GM12873 (cell line): ENCODE results near the gene PRR5L.
A peak's percentile ranks its signal among the peaks of the same experiment; 100 is the strongest.

Source experiments
- TF ChIP-seq, protein P1 (sequence below): IDR thresholded peaks from 2 replicates; pipeline ENCODE4 v1.5.1; 2012; ENCODE audit warnings: low read depth, mild to moderate bottlenecking, moderate library complexity, low read length, control low read depth; ENCODE audit not compliant: insufficient read depth; ENCODE audit errors: missing control alignments

The PRR5L gene

GRCh38 chr11:36487619-36488018 is 191.5 kb downstream of the PRR5L start:
- TF ChIP-seq, protein P1, sequence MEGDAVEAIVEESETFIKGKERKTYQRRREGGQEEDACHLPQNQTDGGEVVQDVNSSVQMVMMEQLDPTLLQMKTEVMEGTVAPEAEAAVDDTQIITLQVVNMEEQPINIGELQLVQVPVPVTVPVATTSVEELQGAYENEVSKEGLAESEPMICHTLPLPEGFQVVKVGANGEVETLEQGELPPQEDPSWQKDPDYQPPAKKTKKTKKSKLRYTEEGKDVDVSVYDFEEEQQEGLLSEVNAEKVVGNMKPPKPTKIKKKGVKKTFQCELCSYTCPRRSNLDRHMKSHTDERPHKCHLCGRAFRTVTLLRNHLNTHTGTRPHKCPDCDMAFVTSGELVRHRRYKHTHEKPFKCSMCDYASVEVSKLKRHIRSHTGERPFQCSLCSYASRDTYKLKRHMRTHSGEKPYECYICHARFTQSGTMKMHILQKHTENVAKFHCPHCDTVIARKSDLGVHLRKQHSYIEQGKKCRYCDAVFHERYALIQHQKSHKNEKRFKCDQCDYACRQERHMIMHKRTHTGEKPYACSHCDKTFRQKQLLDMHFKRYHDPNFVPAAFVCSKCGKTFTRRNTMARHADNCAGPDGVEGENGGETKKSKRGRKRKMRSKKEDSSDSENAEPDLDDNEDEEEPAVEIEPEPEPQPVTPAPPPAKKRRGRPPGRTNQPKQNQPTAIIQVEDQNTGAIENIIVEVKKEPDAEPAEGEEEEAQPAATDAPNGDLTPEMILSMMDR: no peak

- TF ChIP-seq, protein P1: no peak
These were observed 192.0 kb downstream of the PRR5L start for GRCh38 chr11:36488096-36488495.

DNA sequence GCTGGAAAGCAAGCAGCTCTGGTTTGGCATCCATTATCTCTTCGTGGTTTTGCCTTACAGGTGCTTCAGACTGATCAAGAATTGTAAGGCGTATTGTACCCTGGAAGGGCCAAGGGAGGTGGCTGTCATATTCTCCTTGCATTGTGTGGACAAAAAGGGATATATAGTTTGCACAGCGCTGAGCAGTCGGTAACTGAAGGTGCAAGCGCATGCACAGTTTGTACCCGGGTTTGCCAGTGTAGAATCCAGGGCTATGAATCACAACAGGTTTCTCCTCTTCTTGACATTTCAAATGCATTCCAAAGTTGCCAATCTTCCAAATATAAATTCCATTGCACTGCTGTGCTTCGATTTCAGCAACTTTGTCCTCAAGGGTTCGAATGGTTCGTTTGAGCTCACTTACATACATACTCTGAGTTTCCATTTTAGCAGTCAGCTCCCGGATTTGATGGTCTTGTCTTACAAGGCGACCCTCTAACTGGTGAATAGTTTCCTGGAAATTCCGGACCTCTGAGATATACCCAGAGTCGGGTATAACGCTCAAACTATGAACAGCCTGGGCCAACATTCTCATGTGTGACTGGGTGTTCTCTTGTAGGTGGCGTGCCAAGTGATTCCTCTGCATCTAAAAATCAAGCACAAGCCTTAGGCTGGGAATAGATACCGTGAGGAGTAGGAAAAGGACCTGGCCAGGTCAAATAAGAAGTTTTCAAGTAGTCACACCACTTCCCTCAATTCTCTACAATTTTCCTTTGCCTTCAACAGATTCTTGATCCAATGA is 194.1 kb downstream of the PRR5L start:
- TF ChIP-seq, protein P1: no peak

GRCh38 chr11:36492724-36493304 is 196.7 kb downstream of the PRR5L start:
- TF ChIP-seq, protein P1: peak; percentile 70

- TF ChIP-seq, protein P1: no peak
These were observed 197.2 kb downstream of the PRR5L start for GRCh38 chr11:36493332-36493731.

GRCh38 chr11:36498721-36499120 is 202.6 kb downstream of the PRR5L start:
- TF ChIP-seq, protein P1: no peak

DNA sequence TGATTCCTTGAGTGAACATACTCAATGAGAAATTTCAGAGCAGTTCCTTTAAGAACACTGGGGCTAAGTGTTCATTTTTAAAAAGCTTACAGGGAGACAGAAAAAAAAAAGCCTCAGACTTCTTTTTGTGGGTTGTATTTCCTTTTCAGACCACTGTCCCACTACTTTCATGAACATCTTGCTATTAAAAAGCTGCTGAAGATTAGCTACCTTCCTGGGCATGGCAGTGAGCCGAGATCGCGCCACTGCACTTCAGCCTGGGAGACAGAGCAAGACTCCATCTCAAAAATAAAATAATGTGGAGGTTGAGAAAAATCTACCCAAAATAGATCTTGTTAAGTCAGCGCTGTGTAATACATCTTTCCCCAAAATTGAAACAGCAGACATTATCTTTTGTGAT is 203.2 kb downstream of the PRR5L start:
- TF ChIP-seq, protein P1: no peak
